GM23248 (cell line): Measurements from ENCODE around the gene HK1. TPM values are rescaled to one million over a fixed set of nuclear protein-coding genes. Genes with fewer than 3 reads are reported as not detected.

Experiments
- DNase-seq: peaks from one replicate; pipeline ENCODE4 v3.0.0-alpha.2; 2015
- H2AFZ ChIP-seq: fragments of 200-600 bp; sonication (generic); 2 replicates; pipeline ENCODE4 v1.6.1; 2016; ENCODE audit warnings: antibody characterized with exemption
- H3F3A ChIP-seq: fragments of 200-600 bp; sonication (generic); 2 replicates; pipeline ENCODE4 v1.6.1; 2016; ENCODE audit warnings: mild to moderate bottlenecking, antibody characterized with exemption, mixed run types; ENCODE audit not compliant: insufficient read depth
- H3K27ac ChIP-seq: fragments of 200-600 bp; sonication (generic); 2 replicates; pipeline ENCODE4 v1.5.1; 2016; ENCODE audit warnings: mild to moderate bottlenecking
- H3K27me3 ChIP-seq: fragments of 200-600 bp; sonication (generic); replicated peaks from 2 replicates; pipeline ENCODE4 v1.6.1; 2016; ENCODE audit warnings: mild to moderate bottlenecking; ENCODE audit not compliant: insufficient read depth
- H3K36me3 ChIP-seq: fragments of 200-600 bp; sonication (generic); 2 replicates; pipeline ENCODE4 v1.6.1; 2016; ENCODE audit warnings: low read depth, mild to moderate bottlenecking
- H3K4me1 ChIP-seq: fragments of 200-600 bp; sonication (generic); 2 replicates; pipeline ENCODE4 v1.6.1; 2016; ENCODE audit warnings: mild to moderate bottlenecking; ENCODE audit not compliant: insufficient read depth
- H3K4me2 ChIP-seq: fragments of 200-600 bp; sonication (generic); one replicate; pipeline ENCODE4 v1.6.1; 2016; ENCODE audit warnings: mild to moderate bottlenecking; ENCODE audit not compliant: unreplicated experiment
- H3K4me3 ChIP-seq: fragments of 200-600 bp; sonication (generic); 2 replicates; pipeline ENCODE4 v1.5.1; 2016; ENCODE audit warnings: mild to moderate bottlenecking
- H3K79me2 ChIP-seq: fragments of 200-600 bp; sonication (generic); 2 replicates; pipeline ENCODE4 v1.6.1; 2016; ENCODE audit warnings: mild to moderate bottlenecking; ENCODE audit not compliant: insufficient read depth
- H3K9ac ChIP-seq: fragments of 200-600 bp; sonication (generic); 2 replicates; pipeline ENCODE4 v1.6.1; 2016; ENCODE audit warnings: mild to moderate bottlenecking
- H3K9me2 ChIP-seq: fragments of 200-600 bp; sonication (generic); 2 replicates; pipeline ENCODE4 v1.6.1; 2016; ENCODE audit warnings: mixed run types, mild to moderate bottlenecking, moderate library complexity; ENCODE audit not compliant: insufficient read depth
- H3K9me3 ChIP-seq: fragments of 200-600 bp; sonication (generic); one replicate; pipeline ENCODE4 v1.6.1; 2017; ENCODE audit warnings: low read depth
- H4K20me1 ChIP-seq: fragments of 200-600 bp; sonication (generic); 2 replicates; pipeline ENCODE4 v1.6.0; 2016; ENCODE audit not compliant: insufficient read depth
- EZH2 ChIP-seq: fragments of 200-600 bp; sonication (generic); IDR thresholded peaks from 2 replicates; pipeline ENCODE4 v1.6.1; 2018; ENCODE audit warnings: antibody characterized with exemption, mild to moderate bottlenecking; ENCODE audit not compliant: insufficient read depth, poor library complexity, severe bottlenecking
- EZH2phosphoT487 ChIP-seq: fragments of 200-600 bp; sonication (generic); IDR thresholded peaks from 2 replicates; pipeline ENCODE4 v1.6.1; 2018; ENCODE audit warnings: antibody characterized with exemption, moderate library complexity, mild to moderate bottlenecking, low read depth; ENCODE audit not compliant: insufficient read depth
- WGBS, 2 experiments: methylation state at CpG; one replicate each; pipeline ENCODE4 v1.1.6; 2015 to 2017; ENCODE audit warnings: low lambda C conversion rate in 2 of 2, low coverage in 1 of 2; ENCODE audit errors: missing lambda C conversion rate in 2 of 2; 5-methylcytosine and 5-hydroxymethylcytosine counted together
- in situ Hi-C: fragments of 300-500 bp; cut with MboI; formaldehyde crosslinking; loops from 2 replicates; pipeline ENCODE4 v1.15.0; 2020
- polyA plus RNA-seq: library from polyadenylated mRNA; unstranded; fragments of >200 nt; fragmentation: Nextera tagmentation; extraction: Ambion mirVana; gene quantifications from 2 replicates; pipeline ENCODE4 v1.2.1, GENCODE V29; 2016
- total RNA-seq: library from RNA; depleted of rRNA; stranded (reverse); fragments of >200 nt; shearing (Covaris generic); gene quantifications from 2 replicates; pipeline ENCODE4 v1.2.3, GENCODE V29; 2014

Gene HK1
- total and polyA plus RNA-seq, 2 experiments from 2014 or later, result 96.6 to 134 TPM

DNA sequence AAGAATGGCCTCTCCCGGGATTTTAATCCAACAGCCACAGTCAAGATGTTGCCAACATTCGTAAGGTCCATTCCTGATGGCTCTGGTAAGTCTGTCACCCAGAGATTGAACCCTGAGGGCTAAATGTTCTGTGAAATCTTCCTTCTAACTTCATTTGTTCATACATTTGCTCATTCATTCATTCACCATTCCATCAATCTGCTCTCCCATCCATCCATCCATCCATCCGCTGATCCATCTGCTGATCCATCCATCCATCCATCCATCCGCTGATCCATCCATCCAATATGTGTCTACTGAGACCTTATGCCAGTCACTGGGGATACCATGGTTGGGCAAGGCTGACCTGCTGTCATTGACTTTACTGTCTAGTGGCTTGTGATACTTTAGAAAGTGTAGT is 65.6 kb downstream of the HK1 start:
- Histone ChIP-seq H2AFZ (no peak overlapping the region), H3K9ac (no peak overlapping the region), H3F3A (peaks cover 10% of the 10 kb centered on the region), H3K9me3 (no peaks in the 10 kb centered on the region), H3K9me2 (no peaks in the 10 kb centered on the region), H3K4me1 (peaks cover 16% of the 10 kb centered on the region), H4K20me1 (no peaks in the 10 kb centered on the region; the same call in 1 of the 2 replicates), H3K36me3 (0 out of 2 replicates have a peak, but pooled peaks cover 8% of the 10 kb centered on the region), H3K79me2 (peaks cover 100% of the 10 kb centered on the region), H3K4me3 (no peak overlapping the region), H3K27ac (no peak overlapping the region), H3K27me3 (no peaks in the 10 kb centered on the region), H3K4me2 (no peak overlapping the region)
- no peak for DNase-seq
- in situ Hi-C loops, result no loop called here
- 96 to 98% methylated on average over 4 of the region's 4 CpGs for WGBS, 2 experiments
- TF ChIP-seq EZH2 (no peak), EZH2phosphoT487 (no peak)

- no peak overlapping the region for H3K4me3 ChIP-seq
- H3K27me3 ChIP-seq, result no peaks in the 10 kb centered on the region
- H3K9me3 ChIP-seq, result no peaks in the 10 kb centered on the region
- 85 to 90% methylated on average over 11 to 13 of the region's 13 CpGs for WGBS, 2 experiments
- H4K20me1 ChIP-seq, result no peaks in the 10 kb centered on the region; the same call in 1 of the 2 replicates
- H3K27ac ChIP-seq, result no peak overlapping the region
- peaks cover 93% of the 10 kb centered on the region for H3K79me2 ChIP-seq
- no peaks in the 10 kb centered on the region for H3K9me2 ChIP-seq
- 0 out of 2 replicates have a peak, but pooled peaks cover 8% of the 10 kb centered on the region for H3K36me3 ChIP-seq
- no peak for DNase-seq
- H3F3A ChIP-seq, result peaks cover 15% of the 10 kb centered on the region
- peaks cover 15% of the 10 kb centered on the region for H3K4me1 ChIP-seq
- H3K4me2 ChIP-seq, result no peak overlapping the region
- no peak overlapping the region for H2AFZ ChIP-seq
- no peak overlapping the region for H3K9ac ChIP-seq
- in situ Hi-C loops, result no loop called here
- TF ChIP-seq EZH2 (no peak), EZH2phosphoT487 (no peak)
These were observed 66.4 kb downstream of the HK1 start for GRCh38 chr10:69344591-69345252.

DNA sequence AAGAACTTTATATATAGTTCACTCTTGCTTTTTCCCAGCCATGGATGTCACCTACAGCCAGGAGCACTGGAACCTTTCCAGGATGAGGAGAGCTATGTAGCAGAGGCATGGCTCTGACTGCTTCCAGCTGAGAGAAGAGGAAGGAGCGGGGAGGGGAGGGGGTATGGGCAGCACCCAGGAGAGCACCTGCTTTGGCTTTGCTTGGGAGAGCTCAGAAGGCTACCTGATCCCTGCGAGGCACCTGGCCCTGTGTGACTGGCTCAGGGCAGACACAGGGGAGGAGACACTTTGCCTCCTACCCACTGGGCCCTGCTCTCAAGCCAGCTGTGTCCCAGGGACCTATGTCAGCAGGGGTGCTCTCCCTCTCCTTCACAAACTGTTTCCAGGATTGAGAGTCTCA is 67.1 kb downstream of the HK1 start:
- 0 out of 2 replicates have a peak, but pooled peaks cover 8% of the 10 kb centered on the region for H3K36me3 ChIP-seq
- H2AFZ ChIP-seq, result no peak overlapping the region
- H3K9ac ChIP-seq, result no peak overlapping the region
- no peaks in the 10 kb centered on the region for H3K9me2 ChIP-seq
- no peak overlapping the region for H3K4me2 ChIP-seq
- in situ Hi-C loops, result no loop called here
- no peak overlapping the region for H3K4me3 ChIP-seq
- H3K79me2 ChIP-seq, result peaks cover 93% of the 10 kb centered on the region
- peaks cover 22% of the 10 kb centered on the region for H3F3A ChIP-seq
- no peak for DNase-seq
- no peaks in the 10 kb centered on the region for H3K9me3 ChIP-seq
- H3K27ac ChIP-seq, result no peak overlapping the region
- no peaks in the 10 kb centered on the region for H3K27me3 ChIP-seq
- peaks cover 19% of the 10 kb centered on the region for H3K4me1 ChIP-seq
- TF ChIP-seq EZH2phosphoT487 (no peak), EZH2 (no peak)
- no peaks in the 10 kb centered on the region; the same call in 1 of the 2 replicates for H4K20me1 ChIP-seq
- WGBS, 2 experiments, result 82% methylated on average over 2 of the region's 2 CpGs

DNA sequence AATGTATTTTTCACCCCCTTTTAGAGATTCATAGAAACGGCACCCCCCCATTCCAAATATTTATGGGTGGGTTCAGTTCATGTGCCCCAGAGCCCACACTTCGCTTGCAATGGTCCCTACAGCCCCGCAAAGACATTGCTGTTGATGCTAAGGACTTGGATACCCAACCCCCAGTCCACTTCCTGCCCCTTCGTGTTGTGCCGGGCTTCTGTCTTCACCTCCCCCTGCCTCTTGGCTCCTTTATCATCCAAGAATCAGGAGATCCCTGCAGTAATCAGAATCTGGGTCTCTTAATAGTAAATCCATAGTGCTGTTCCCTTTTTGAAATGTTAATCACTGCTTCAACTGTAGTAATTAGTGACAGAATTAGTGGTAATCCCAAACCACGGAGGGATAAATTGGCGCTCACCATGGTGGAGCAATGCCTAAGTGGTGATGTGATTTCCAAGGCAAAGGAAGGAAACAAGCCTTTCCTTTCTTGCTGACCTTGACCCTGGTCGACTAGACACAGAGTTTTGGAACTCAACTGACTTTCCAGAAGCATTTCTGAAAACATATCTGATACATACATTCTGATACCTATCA is 67.7 kb downstream of the HK1 start:
- in situ Hi-C loops, result no loop called here
- no peak for TF ChIP-seq EZH2
- no peak for TF ChIP-seq EZH2phosphoT487
- no peak overlapping the region for H3K27ac ChIP-seq

More for the DNA sequence above, 67.7 kb downstream of the HK1 start:
- no peak for DNase-seq
- Histone ChIP-seq H3K27me3 (no peaks in the 10 kb centered on the region), H3K4me1 (peaks cover 22% of the 10 kb centered on the region), H3K4me3 (no peak overlapping the region), H3K4me2 (no peak overlapping the region), H4K20me1 (no peaks in the 10 kb centered on the region; the same call in 1 of the 2 replicates), H3K9me2 (no peaks in the 10 kb centered on the region), H3K9me3 (no peaks in the 10 kb centered on the region), H2AFZ (no peak overlapping the region), H3K9ac (no peak overlapping the region), H3F3A (peaks cover 23% of the 10 kb centered on the region), H3K36me3 (0 out of 2 replicates have a peak, but pooled peaks cover 8% of the 10 kb centered on the region), H3K79me2 (peaks cover 92% of the 10 kb centered on the region)
- 73 to 79% methylated on average over 8 of the region's 8 CpGs for WGBS, 2 experiments
